HG03159 (cell line): Measurements from ENCODE around the gene ERH.
"Not testable (repeated sequence)": the region's sequence is repeated elsewhere in the genome, so short reads cannot be mapped to it uniquely, and the experiment has no call there.

Experiments
- ATAC-seq: cut with Tn5 transposase; IDR thresholded peaks from one replicate; pipeline ENCODE4 v1.9.1; 2021; ENCODE audit warnings: mild to moderate bottlenecking, moderate library complexity; ENCODE audit not compliant: unreplicated experiment

ERH gene

GRCh38 chr14:69398818-69399210 lies 715 bp upstream of the ERH start:
- ATAC-seq = peak; percentile 20

GRCh38 chr14:69395929-69396328 lies 2.2 kb downstream of the ERH start:
- no peak for ATAC-seq

GRCh38 chr14:69392481-69392880 lies 5.6 kb downstream of the ERH start:
- no peak for ATAC-seq

GRCh38 chr14:69391400-69391799 lies 6.7 kb downstream of the ERH start:
- ATAC-seq = not testable (repeated sequence)

GRCh38 chr14:69387311-69387710 lies 10.8 kb downstream of the ERH start:
- ATAC-seq = no peak

DNA sequence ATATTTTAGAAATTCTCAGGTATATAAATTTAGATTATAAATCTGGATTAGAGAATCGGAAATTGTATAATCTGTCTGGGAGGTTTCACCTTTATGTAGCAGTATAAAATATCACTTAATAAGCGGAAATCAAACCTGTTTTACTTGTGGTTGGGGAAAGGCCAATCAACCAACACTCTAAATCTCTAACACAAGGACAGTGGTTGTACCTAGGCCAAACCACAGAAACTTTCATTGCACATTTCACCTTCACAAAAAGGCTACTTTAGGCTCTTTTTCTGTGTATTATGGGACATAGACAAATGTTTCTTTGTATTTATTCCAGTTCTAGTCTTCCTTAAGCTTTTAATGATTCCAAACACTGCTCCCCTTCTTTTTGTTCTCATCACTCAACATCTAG lies 19.8 kb downstream of the ERH start:
- no peak for ATAC-seq

GRCh38 chr14:69376439-69376838 lies 21.7 kb downstream of the ERH start:
- ATAC-seq = no peak

DNA sequence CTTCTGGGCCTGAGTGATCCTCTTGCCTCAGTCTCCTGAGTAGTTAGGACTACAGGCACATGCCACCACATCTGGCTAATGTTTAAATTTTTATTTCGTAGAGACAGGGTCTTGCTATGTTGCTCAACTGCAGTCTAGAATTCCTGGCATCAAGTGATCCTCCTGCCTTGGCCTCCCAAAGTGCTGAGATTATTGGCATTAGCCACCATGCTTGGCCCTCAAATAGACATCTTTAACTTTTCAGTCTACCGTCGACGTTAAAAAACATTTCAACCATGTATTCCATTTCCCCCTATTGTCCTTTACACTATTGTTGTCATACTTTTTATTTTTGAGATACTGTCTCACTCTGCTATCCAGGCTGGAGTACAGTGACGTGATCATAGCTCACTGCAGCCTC lies 22.4 kb downstream of the ERH start:
- ATAC-seq = no peak

GRCh38 chr14:69375182-69375581 lies 22.9 kb downstream of the ERH start:
- no peak for ATAC-seq

GRCh38 chr14:69374235-69374634 lies 23.9 kb downstream of the ERH start:
- no peak for ATAC-seq

DNA sequence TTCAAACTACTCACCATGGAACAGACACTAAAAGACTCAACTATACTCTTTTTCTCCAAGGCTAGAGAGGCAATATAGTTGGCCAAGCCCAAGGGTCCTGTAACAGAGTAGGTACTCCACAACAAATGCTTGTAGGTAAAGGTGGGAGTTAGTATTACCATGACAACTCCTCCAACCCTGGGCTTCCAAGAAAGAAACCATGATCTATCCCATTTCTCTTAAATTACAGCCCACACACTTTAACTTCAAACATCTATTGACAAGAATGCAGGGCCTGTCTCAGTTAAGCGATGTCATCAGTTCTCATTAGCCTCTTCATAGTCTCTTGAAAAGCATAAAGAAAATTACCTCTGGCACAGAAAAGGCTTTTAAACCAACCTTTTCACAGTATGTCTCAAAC lies 25.0 kb downstream of the ERH start:
- ATAC-seq = no peak

DNA sequence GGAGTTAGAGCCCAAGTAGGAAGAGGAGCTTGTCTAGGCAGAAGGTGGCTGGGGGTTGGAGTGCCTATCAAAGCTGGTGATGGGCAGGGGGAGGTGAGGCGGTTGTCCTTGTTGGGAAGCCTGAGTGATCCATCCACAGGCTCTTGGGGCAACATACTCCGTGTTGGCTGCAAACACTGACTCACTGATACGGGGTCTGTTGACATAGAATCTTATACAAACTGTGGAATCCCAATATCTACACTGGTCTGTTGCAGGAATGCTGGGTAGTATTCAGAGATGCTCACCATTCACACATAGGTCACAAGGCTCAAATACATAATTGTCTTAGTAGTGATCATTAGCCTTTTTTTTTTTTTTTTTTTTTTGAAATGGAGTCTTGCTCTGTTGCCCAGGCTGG lies 26.0 kb downstream of the ERH start:
- no peak for ATAC-seq

DNA sequence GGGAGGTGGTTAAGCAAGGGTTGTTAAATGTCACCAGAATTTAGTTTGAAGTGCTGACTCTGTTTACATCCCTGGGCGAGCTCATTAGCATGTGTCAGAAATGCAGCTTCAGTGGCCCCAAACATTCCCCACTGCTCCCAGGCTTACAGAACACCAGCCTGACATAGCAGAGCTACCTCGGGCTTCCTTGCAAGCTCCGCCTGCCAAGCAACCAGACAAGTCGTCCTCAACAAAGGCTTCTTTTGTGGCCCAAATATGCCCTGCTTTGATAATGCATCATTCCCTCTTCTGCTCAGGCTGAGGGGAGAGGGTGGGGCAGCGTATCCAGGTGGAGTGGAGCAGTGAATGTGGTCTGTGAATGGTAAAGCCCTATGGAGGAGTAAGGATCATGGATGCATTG lies 28.0 kb downstream of the ERH start:
- ATAC-seq = no peak

- no peak for ATAC-seq
These were observed 29.7 kb downstream of the ERH start for GRCh38 chr14:69368381-69368780.

GRCh38 chr14:69366761-69367160 lies 31.3 kb downstream of the ERH start:
- ATAC-seq = no peak

GRCh38 chr14:69366069-69366468 lies 32.0 kb downstream of the ERH start:
- ATAC-seq = no peak

GRCh38 chr14:69364378-69364777 lies 33.7 kb downstream of the ERH start:
- no peak for ATAC-seq

- ATAC-seq = no peak
These were observed 34.1 kb downstream of the ERH start for GRCh38 chr14:69363964-69364363.

GRCh38 chr14:69363055-69363454 lies 35.0 kb downstream of the ERH start:
- ATAC-seq = no peak

DNA sequence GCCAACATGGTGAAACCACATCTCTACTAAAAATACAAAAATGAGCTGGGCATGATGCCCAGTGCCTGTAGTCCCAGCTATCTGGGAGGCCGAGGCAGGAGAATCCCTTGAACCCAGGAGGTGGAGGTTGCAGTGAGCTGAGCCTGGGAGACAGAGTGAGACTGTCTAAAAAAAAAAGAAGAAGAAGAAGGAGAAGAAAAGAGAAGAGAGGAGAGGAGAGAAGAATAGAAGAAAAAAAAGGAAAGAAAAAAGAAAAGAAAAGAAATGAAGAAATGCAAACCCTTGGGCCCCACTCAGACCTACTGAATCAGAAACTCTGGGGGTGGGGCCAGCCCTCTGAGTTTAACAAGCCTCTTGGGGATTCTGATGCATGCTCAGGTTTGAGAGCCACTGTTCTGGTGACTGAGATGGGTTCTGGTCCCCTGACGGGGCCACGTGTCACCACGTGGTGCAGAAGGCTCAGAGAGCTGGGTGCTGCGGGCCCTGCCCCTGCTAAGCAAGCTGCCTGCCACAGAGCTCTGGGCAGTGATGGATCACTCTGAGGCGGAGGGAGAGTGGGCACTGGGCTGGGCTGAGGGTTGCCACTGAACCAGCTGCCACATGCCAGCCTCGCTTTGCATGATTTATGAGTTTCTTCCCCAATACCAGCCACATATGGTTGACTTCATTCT lies 37.5 kb downstream of the ERH start:
- no peak for ATAC-seq

DNA sequence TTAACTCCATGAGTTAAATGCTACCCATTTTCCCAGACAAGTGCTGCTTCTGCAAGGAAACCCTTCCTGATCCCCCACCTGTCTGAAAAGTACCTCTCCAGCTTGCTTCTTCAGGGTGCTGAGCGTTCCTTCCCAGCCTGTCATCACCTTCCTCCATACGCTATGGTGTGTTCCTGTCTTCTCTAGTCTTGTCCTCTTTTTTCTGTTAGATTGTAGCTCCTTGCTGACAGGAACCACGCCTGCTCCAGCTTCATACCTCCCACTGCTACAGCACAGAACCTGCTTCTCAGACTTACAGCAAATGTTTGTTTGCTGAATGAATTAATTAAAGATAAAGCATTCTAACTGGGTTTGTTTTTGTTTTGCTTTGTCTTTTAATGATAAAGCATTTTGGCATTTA lies 39.1 kb downstream of the ERH start:
- no peak for ATAC-seq

- no peak for ATAC-seq
These were observed 39.7 kb downstream of the ERH start for GRCh38 chr14:69358233-69358963.
